ENCODE measurements around the gene CEP63.

Gene CEP63

GRCh38 chr3:134597390-134597970, 111.6 kb downstream of the CEP63 start:
- Mint-ChIP-seq H3K4me3 (no peak overlapping the region), H3K36me3 (ENCODE audit: low read depth) (no peaks in the 10 kb centered on the region), H3K4me1 (peaks cover 13% of the 10 kb centered on the region), H3K27ac (no peak overlapping the region), H3K27me3 (ENCODE audit: low read depth) (peaks cover 11% of the 10 kb centered on the region), H3K9me3 (no peaks in the 10 kb centered on the region)
- TF ChIP-seq CTCF (IDR thresholded peaks at IDR 0.05; ENCODE audit: unreplicated experiment in 3 of 3) = no peak

- H3K4me1 Mint-ChIP-seq = peaks cover 19% of the 10 kb centered on the region
- H3K4me3 Mint-ChIP-seq = no peak overlapping the region
- no peaks in the 10 kb centered on the region for H3K36me3 Mint-ChIP-seq (ENCODE audit: low read depth)
- peaks cover 11% of the 10 kb centered on the region for H3K27me3 Mint-ChIP-seq (ENCODE audit: low read depth)
- TF ChIP-seq CTCF (IDR thresholded peaks at IDR 0.05; ENCODE audit: unreplicated experiment in 3 of 3) = no peak
- no peak overlapping the region for H3K27ac Mint-ChIP-seq
- H3K9me3 Mint-ChIP-seq = no peaks in the 10 kb centered on the region
Observed at GRCh38 chr3:134598763-134599545, 113.1 kb downstream of the CEP63 start.

- Mint-ChIP-seq H3K27ac (peak overlapping the region in 1 of 3 experiments; percentile 72), H3K27me3 (ENCODE audit: low read depth) (peaks cover 11% of the 10 kb centered on the region), H3K4me1 (peaks cover 19% of the 10 kb centered on the region), H3K9me3 (no peaks in the 10 kb centered on the region), H3K36me3 (ENCODE audit: low read depth) (no peaks in the 10 kb centered on the region), H3K4me3 (no peak overlapping the region)
- no peak for TF ChIP-seq CTCF (IDR thresholded peaks at IDR 0.05; ENCODE audit: unreplicated experiment in 3 of 3)
Observed at GRCh38 chr3:134600206-134600605, 114.3 kb downstream of the CEP63 start.

GRCh38 chr3:134600685-134601463, 115.0 kb downstream of the CEP63 start:
- Mint-ChIP-seq H3K27me3 (ENCODE audit: low read depth) (peaks cover 15% of the 10 kb centered on the region), H3K4me3 (peak overlapping the region; percentile 29 to 59 (median 40)), H3K9me3 (no peaks in the 10 kb centered on the region), H3K36me3 (ENCODE audit: low read depth) (no peaks in the 10 kb centered on the region), H3K4me1 (peaks cover 19% of the 10 kb centered on the region), H3K27ac (peak overlapping the region in 1 of 3 experiments; percentile 72)
- TF ChIP-seq CTCF (IDR thresholded peaks at IDR 0.05; ENCODE audit: unreplicated experiment in 3 of 3) = peak; percentile 98 to 100 (median 99)

- no peak for TF ChIP-seq CTCF (IDR thresholded peaks at IDR 0.05; ENCODE audit: unreplicated experiment in 3 of 3)
- Mint-ChIP-seq H3K4me3 (no peak overlapping the region), H3K36me3 (ENCODE audit: low read depth) (no peaks in the 10 kb centered on the region), H3K27me3 (ENCODE audit: low read depth) (peaks cover 15% of the 10 kb centered on the region), H3K27ac (no peak overlapping the region), H3K4me1 (peaks cover 19% of the 10 kb centered on the region), H3K9me3 (no peaks in the 10 kb centered on the region)
Observed at GRCh38 chr3:134601539-134602439, 115.9 kb downstream of the CEP63 start.

Measured in nephron (organoid).